Testis (tissue), 2 donors: ENCODE measurements around the gene MAN2C1.

Experiments
- CTCF ChIP-seq, 3 experiments: fragments of 450-650 bp in 2 of 3; fragments of 200-600 bp in 1 of 3; sonication (generic) in 1 of 3; IDR thresholded peaks; one replicate each; pipeline ENCODE4 v1.5.1; 2016 to 2019; ENCODE audit warnings: antibody characterized with exemption in 3 of 3, mild to moderate bottlenecking in 2 of 3, moderate library complexity in 1 of 3
- POLR2A ChIP-seq: fragments of 450-650 bp; IDR thresholded peaks from one replicate; pipeline ENCODE4 v1.6.1; 2017; ENCODE audit warnings: antibody characterized with exemption, mild to moderate bottlenecking, moderate library complexity

- TF ChIP-seq POLR2A (no peak), CTCF (IDR thresholded peaks at IDR 0.05) (no peak)
Measured at GRCh38 chr15:75364881-75365280, 3.5 kb downstream of the MAN2C1 start.
